Thyroid gland (tissue), 4 donors: ENCODE data around the gene CCDC138. TPM values are rescaled to one million over a fixed set of nuclear protein-coding genes. Genes with fewer than 3 reads are reported as not detected.

Experiments
- DNase-seq, 2 donors: peaks; one replicate each; pipeline ENCODE4 v3.0.0-alpha.2; 2019
- H3K27ac ChIP-seq, 3 donors: fragments of 200-600 bp; sonication (generic); 1 replicate in 2 of 3; 2 replicates in 1 of 3; pipeline ENCODE4 v1.5.1; 2016 to 2019; ENCODE audit warnings: mild to moderate bottlenecking in 1 of 3, moderate library complexity in 1 of 3
- H3K27me3 ChIP-seq: fragments of 200-600 bp; sonication (generic); one replicate; pipeline ENCODE4 v1.5.1; 2019
- H3K36me3 ChIP-seq, 2 donors: fragments of 200-600 bp; sonication (generic); one replicate each; pipeline ENCODE4 v1.5.1; 2016 to 2019
- H3K4me1 ChIP-seq, 2 donors: fragments of 200-600 bp; sonication (generic); one replicate each; pipeline ENCODE4 v1.5.1; 2017 to 2019
- H3K4me3 ChIP-seq, 3 donors: fragments of 200-600 bp; sonication (generic); replicated peaks in 1 of 3; 1 replicate in 2 of 3; 2 replicates in 1 of 3; pipeline ENCODE4 v1.5.1; 2016; ENCODE audit warnings: mild to moderate bottlenecking in 1 of 3
- H3K9me3 ChIP-seq: fragments of 200-600 bp; sonication (generic); one replicate; pipeline ENCODE4 v1.5.1; 2017
- CTCF ChIP-seq, 6 experiments: fragments of 200-600 bp in 3 of 6; fragments of 450-650 bp in 3 of 6; sonication (generic) in 3 of 6; IDR thresholded peaks; one replicate each; pipeline ENCODE4 v1.5.1; 2016 to 2019; ENCODE audit warnings: antibody characterized with exemption in 6 of 6, mild to moderate bottlenecking in 2 of 6, inconsistent platforms in 1 of 6, moderate library complexity in 1 of 6
- POLR2A ChIP-seq, 2 donors: fragments of 450-650 bp; IDR thresholded peaks; one replicate each; pipeline ENCODE4 v1.6.1; 2017; ENCODE audit warnings: antibody characterized with exemption in 2 of 2, mild to moderate bottlenecking in 2 of 2, moderate library complexity in 1 of 2
- WGBS, 2 donors: methylation state at CpG; one replicate each; pipeline ENCODE4 v1.1.5; 2017; 5-methylcytosine and 5-hydroxymethylcytosine counted together
- intact Hi-C: fragments of 100-400 bp; cut with DNase I; formaldehyde crosslinking; loops from one replicate; pipeline ENCODE4 v1.15.1; 2023
- total RNA-seq, 4 donors: library from RNA; depleted of rRNA; stranded (reverse); fragments of >200 nt; gene quantifications; one replicate each; pipeline ENCODE4 v1.2.3, GENCODE V29; 2016

The CCDC138 gene
- total RNA-seq, 4 donors from 2014 or later, result 3.9 to 7.3 (median 5.8) TPM

- no peaks in the 10 kb centered on the region for H3K9me3 ChIP-seq
- H3K27ac ChIP-seq, result no peak overlapping the region
- DNase-seq, result no peak
- 95 to 96% methylated on average over 5 of the region's 5 CpGs for WGBS, 2 donors
- H3K4me1 ChIP-seq, result no peaks in the 10 kb centered on the region
- TF ChIP-seq POLR2A (IDR thresholded peaks at IDR 0.05) (no peak), CTCF (IDR thresholded peaks at IDR 0.05) (no peak)
- intact Hi-C loops, result no loop called here
- H3K4me3 ChIP-seq, result no peak overlapping the region
- H3K36me3 ChIP-seq, result no peaks in the 10 kb centered on the region
- no peaks in the 10 kb centered on the region for H3K27me3 ChIP-seq
Observed at GRCh38 chr2:108870069-108870644, 83.6 kb downstream of the CCDC138 start.

- intact Hi-C loops, result no loop called here
- H3K27me3 ChIP-seq, result no peaks in the 10 kb centered on the region
- 91 to 100% methylated on average over 2 of the region's 2 CpGs for WGBS, 2 donors
- no peak for DNase-seq
- H3K4me3 ChIP-seq, result no peak overlapping the region
- no peaks in the 10 kb centered on the region for H3K4me1 ChIP-seq
- no peaks in the 10 kb centered on the region for H3K9me3 ChIP-seq
- TF ChIP-seq POLR2A (IDR thresholded peaks at IDR 0.05) (no peak), CTCF (IDR thresholded peaks at IDR 0.05) (no peak)
- H3K36me3 ChIP-seq, result no peaks in the 10 kb centered on the region
- no peak overlapping the region for H3K27ac ChIP-seq
Observed at GRCh38 chr2:108877506-108877905, 90.9 kb downstream of the CCDC138 start.

GRCh38 chr2:108878276-108878675 is 91.7 kb downstream of the CCDC138 start:
- Histone ChIP-seq H3K4me3 (no peak overlapping the region), H3K27me3 (no peaks in the 10 kb centered on the region), H3K4me1 (no peaks in the 10 kb centered on the region), H3K9me3 (no peaks in the 10 kb centered on the region), H3K27ac (no peak overlapping the region), H3K36me3 (no peaks in the 10 kb centered on the region)
- DNase-seq, result no peak
- TF ChIP-seq POLR2A (IDR thresholded peaks at IDR 0.05), result no peak
- TF ChIP-seq CTCF (IDR thresholded peaks at IDR 0.05), result no peak
- WGBS, 2 donors, result 49 to 50% methylated on average over 2 of the region's 2 CpGs
- intact Hi-C loops, result no loop called here

- no peak for TF ChIP-seq POLR2A (IDR thresholded peaks at IDR 0.05)
- TF ChIP-seq CTCF (IDR thresholded peaks at IDR 0.05), result no peak
- DNase-seq, result peak; percentile 47 to 61
- intact Hi-C loops, result no loop called here
- H3K9me3 ChIP-seq, result no peaks in the 10 kb centered on the region
- no peaks in the 10 kb centered on the region for H3K4me1 ChIP-seq
- no peak overlapping the region for H3K27ac ChIP-seq
- H3K27me3 ChIP-seq, result no peaks in the 10 kb centered on the region
- H3K36me3 ChIP-seq, result no peaks in the 10 kb centered on the region
- H3K4me3 ChIP-seq, result no peak overlapping the region
- WGBS, 2 donors, result 18 to 20% methylated on average over 6 of the region's 6 CpGs
Observed at GRCh38 chr2:108884619-108885018, 98.0 kb downstream of the CCDC138 start.

GRCh38 chr2:108889907-108890306 is 103.3 kb downstream of the CCDC138 start:
- no peaks in the 10 kb centered on the region for H3K9me3 ChIP-seq
- no peak overlapping the region for H3K4me3 ChIP-seq
- H3K36me3 ChIP-seq, result no peaks in the 10 kb centered on the region
- no peaks in the 10 kb centered on the region for H3K4me1 ChIP-seq
- no peaks in the 10 kb centered on the region for H3K27me3 ChIP-seq
- 95 to 98% methylated on average over 1 of the region's 1 CpG for WGBS, 2 donors
- H3K27ac ChIP-seq, result no peak overlapping the region
- DNase-seq, result no peak
- no peak for TF ChIP-seq CTCF (IDR thresholded peaks at IDR 0.05)
- TF ChIP-seq POLR2A (IDR thresholded peaks at IDR 0.05), result no peak
- intact Hi-C loops, result no loop called here
